Chondrocyte (in vitro differentiated cells): ENCODE measurements around the gene ZBTB45. TPM values are rescaled to one million over a fixed set of nuclear protein-coding genes. Genes with fewer than 3 reads are reported as not detected.
A peak's percentile ranks its signal among the peaks of the same experiment; 100 is the strongest.

ENCODE experiments used
- DNase-seq: peaks from one replicate; pipeline ENCODE4 v3.0.0; 2021; ENCODE audit warnings: mixed read lengths, low spot score
- H3K27ac Mint-ChIP-seq: one replicate; pipeline ENCODE4 v1.8.0; 2021; ENCODE audit warnings: mild to moderate bottlenecking, moderate library complexity, mixed read lengths; ENCODE audit not compliant: unreplicated experiment
- H3K27me3 Mint-ChIP-seq: 2 replicates; pipeline ENCODE4 v1.8.0; 2021; ENCODE audit warnings: low read depth, mixed read lengths
- H3K36me3 Mint-ChIP-seq: 2 replicates; pipeline ENCODE4 v1.8.0; 2021; ENCODE audit warnings: low read depth, mixed read lengths
- H3K4me1 Mint-ChIP-seq: 2 replicates; pipeline ENCODE4 v1.8.0; 2021; ENCODE audit warnings: low read depth, mild to moderate bottlenecking, mixed read lengths
- H3K4me3 Mint-ChIP-seq: one replicate; pipeline ENCODE4 v1.8.0; 2021; ENCODE audit warnings: mild to moderate bottlenecking, moderate library complexity, mixed read lengths; ENCODE audit not compliant: unreplicated experiment
- H3K9me3 Mint-ChIP-seq: 2 replicates; pipeline ENCODE4 v1.8.0; 2021; ENCODE audit warnings: low read depth, mixed read lengths
- CTCF ChIP-seq: fragments of 200-600 bp; sonication (generic); IDR thresholded peaks from 2 replicates; pipeline ENCODE4 v1.5.0; 2021; ENCODE audit warnings: antibody characterized with exemption, mild to moderate bottlenecking, moderate library complexity
- total RNA-seq: library from RNA; stranded (reverse); gene quantifications from 3 replicates; pipeline ENCODE4 v1.2.1, GENCODE V29; 2021

The ZBTB45 gene
- total RNA-seq, 1 donor from 2014 or later = 15.9 TPM

DNA sequence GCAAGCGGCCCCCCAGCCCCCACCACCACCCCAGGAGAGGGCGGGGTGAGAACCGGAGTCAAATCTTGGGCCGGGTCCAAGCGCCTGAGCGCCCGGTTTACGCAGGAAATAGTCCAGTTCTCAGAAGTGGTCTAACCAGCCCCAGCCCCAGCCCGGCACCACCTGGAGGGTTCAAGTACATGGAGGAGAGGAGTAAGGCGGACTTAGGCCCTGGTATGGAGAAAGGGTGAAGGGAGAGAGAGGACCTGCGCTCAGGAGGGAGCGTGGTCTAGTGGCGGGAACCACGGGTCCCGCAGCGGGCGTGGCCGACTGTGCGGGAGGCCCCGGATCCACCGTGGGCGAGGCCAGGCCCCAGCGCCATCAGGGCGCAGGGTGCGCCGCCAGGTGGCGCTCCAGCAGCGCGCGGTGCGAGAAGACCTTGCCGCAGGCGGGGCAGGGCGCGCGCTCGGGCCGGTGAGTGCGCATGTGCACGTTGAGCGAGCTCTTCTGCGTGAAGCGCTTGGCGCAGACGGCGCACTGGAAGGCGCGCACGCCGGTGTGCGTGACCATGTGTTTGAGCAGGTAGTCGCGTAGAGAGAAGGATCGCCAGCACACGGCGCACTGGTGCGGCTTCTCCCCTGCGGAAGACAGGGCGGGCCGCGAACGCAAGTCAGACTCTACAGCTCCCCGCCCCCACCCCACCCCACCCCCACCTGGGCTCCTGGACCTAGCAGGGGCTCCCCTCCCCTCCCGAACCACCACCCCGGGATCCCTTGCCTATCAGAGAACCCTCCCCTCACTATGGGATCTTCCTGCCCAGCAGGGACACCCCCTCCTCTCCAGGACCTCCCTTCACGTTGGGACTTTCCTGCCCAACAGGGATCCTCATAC lies 5.7 kb downstream of the ZBTB45 start:
- peak; percentile 81 for TF ChIP-seq CTCF
- no peaks in the 10 kb centered on the region for H3K27me3 Mint-ChIP-seq
- no peaks in the 10 kb centered on the region for H3K9me3 Mint-ChIP-seq
- no peak overlapping the region for H3K27ac Mint-ChIP-seq
- peaks cover 31% of the 10 kb centered on the region for H3K4me1 Mint-ChIP-seq
- peak overlapping the region; percentile 52 for H3K4me3 Mint-ChIP-seq
- peaks cover 5% of the 10 kb centered on the region for H3K36me3 Mint-ChIP-seq
- DNase-seq = peak; percentile 92

- peaks cover 5% of the 10 kb centered on the region for H3K36me3 Mint-ChIP-seq
- no peak for TF ChIP-seq CTCF
- no peak overlapping the region for H3K27ac Mint-ChIP-seq
- no peaks in the 10 kb centered on the region for H3K9me3 Mint-ChIP-seq
- H3K27me3 Mint-ChIP-seq = no peaks in the 10 kb centered on the region
- peaks cover 25% of the 10 kb centered on the region for H3K4me1 Mint-ChIP-seq
- no peak overlapping the region for H3K4me3 Mint-ChIP-seq
- no peak for DNase-seq
Observed at GRCh38 chr19:58513213-58513693, 6.4 kb downstream of the ZBTB45 start.

- no peak for DNase-seq
- Mint-ChIP-seq H3K27ac (peak within 1 kb of the TSS; percentile 59), H3K4me3 (no peak within 1 kb of the TSS)
Observed at GRCh38 chr19:58511353-58512208, 8.0 kb downstream of the ZBTB45 start, which contains the start of gene SLC27A5. SLC27A5 (minus strand) TSS chr19:58511992; CDS start chr19:58511955, 37 bp downstream.

DNA sequence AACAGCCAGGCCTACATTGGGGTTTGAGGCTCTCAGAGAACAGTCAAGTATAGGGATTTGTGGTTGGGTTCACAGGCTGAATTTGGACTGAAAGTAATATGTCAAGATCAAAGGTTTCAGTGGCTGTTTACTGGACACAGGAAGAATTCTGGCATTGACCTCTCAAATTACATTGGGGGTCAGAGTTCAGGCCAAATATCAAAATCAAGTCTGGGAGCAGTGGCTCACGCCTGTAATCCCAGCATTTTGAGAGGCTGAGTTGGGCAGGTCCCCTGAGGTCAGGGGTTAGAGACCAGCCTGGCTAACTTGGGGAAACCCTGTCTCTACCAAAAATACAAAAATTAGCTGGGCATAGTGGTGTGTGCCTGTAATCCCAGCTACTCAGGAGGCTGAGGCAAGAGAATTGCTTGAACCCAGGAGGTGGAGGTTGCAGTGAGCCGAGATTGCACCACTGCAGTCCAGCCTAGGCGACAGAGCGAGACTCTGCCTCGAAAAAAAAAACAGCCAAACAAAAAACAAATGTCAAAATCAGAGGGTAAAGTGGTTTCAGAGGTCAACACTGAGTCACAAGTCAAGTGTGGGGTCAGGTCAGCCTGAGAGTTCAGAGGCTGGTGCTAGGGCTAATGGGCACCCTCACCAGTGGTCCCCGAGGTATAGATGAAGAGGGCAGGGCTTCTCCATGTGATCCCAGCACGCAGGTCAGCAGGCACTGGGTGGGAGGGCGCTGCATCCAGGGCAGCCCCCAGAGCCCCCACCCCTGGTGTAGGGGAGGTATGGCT lies 9.3 kb downstream of the ZBTB45 start:
- Mint-ChIP-seq H3K4me3 (no peak overlapping the region), H3K4me1 (peaks cover 4% of the 10 kb centered on the region), H3K27me3 (no peaks in the 10 kb centered on the region)

More at GRCh38 chr19:58511353-58512208, 8.0 kb downstream of the ZBTB45 start, which contains the start of gene SLC27A5:
- H3K9me3 Mint-ChIP-seq = peaks cover 8% of the 10 kb centered on the region
- peaks cover 3% of the 10 kb centered on the region for H3K36me3 Mint-ChIP-seq
- no peaks in the 10 kb centered on the region for H3K27me3 Mint-ChIP-seq
- H3K4me1 Mint-ChIP-seq = peaks cover 14% of the 10 kb centered on the region
- TF ChIP-seq CTCF = no peak

More for the DNA sequence above, 9.3 kb downstream of the ZBTB45 start:
- no peak overlapping the region for H3K27ac Mint-ChIP-seq
- no peak for TF ChIP-seq CTCF
- H3K36me3 Mint-ChIP-seq = no peaks in the 10 kb centered on the region
- DNase-seq = no peak
- peaks cover 8% of the 10 kb centered on the region for H3K9me3 Mint-ChIP-seq
